ENCODE data around the gene GPR3.
"Not testable (repeated sequence)": the region's sequence is repeated elsewhere in the genome, so short reads cannot be mapped to it uniquely, and the experiment has no call there.

Gene GPR3

GRCh38 chr1:27430903-27431600 is 38.6 kb downstream of the GPR3 start:
- no peak for DNase-seq

- DNase-seq = no peak
Measured at GRCh38 chr1:27431601-27431940, 39.1 kb downstream of the GPR3 start.

- not testable (repeated sequence) for DNase-seq
Measured at GRCh38 chr1:27432725-27433124, 40.3 kb downstream of the GPR3 start.

GRCh38 chr1:27433706-27434105 is 41.3 kb downstream of the GPR3 start:
- no peak for DNase-seq

GRCh38 chr1:27435566-27436203 is 43.3 kb downstream of the GPR3 start:
- DNase-seq = no peak

- DNase-seq = no peak
Measured at GRCh38 chr1:27436204-27437159, 44.1 kb downstream of the GPR3 start.

- DNase-seq = no peak
Measured at GRCh38 chr1:27438621-27439061, 46.2 kb downstream of the GPR3 start.

- no peak for DNase-seq
Measured at GRCh38 chr1:27439150-27439549, 46.7 kb downstream of the GPR3 start.

- DNase-seq = no peak
Measured at GRCh38 chr1:27444632-27445031, 52.2 kb downstream of the GPR3 start.
